Chondrocyte (in vitro differentiated cells): Measurements from ENCODE around the gene GZF1. TPM values are rescaled to one million over a fixed set of nuclear protein-coding genes. Genes with fewer than 3 reads are reported as not detected.

Experiments used
- DNase-seq: peaks from one replicate; pipeline ENCODE4 v3.0.0; 2021; ENCODE audit warnings: mixed read lengths, low spot score
- H3K27ac Mint-ChIP-seq: one replicate; pipeline ENCODE4 v1.8.0; 2021; ENCODE audit warnings: mild to moderate bottlenecking, moderate library complexity, mixed read lengths; ENCODE audit not compliant: unreplicated experiment
- H3K27me3 Mint-ChIP-seq: 2 replicates; pipeline ENCODE4 v1.8.0; 2021; ENCODE audit warnings: low read depth, mixed read lengths
- H3K36me3 Mint-ChIP-seq: 2 replicates; pipeline ENCODE4 v1.8.0; 2021; ENCODE audit warnings: low read depth, mixed read lengths
- H3K4me1 Mint-ChIP-seq: 2 replicates; pipeline ENCODE4 v1.8.0; 2021; ENCODE audit warnings: low read depth, mild to moderate bottlenecking, mixed read lengths
- H3K4me3 Mint-ChIP-seq: one replicate; pipeline ENCODE4 v1.8.0; 2021; ENCODE audit warnings: mild to moderate bottlenecking, moderate library complexity, mixed read lengths; ENCODE audit not compliant: unreplicated experiment
- H3K9me3 Mint-ChIP-seq: 2 replicates; pipeline ENCODE4 v1.8.0; 2021; ENCODE audit warnings: low read depth, mixed read lengths
- total RNA-seq: library from RNA; stranded (reverse); gene quantifications from 3 replicates; pipeline ENCODE4 v1.2.1, GENCODE V29; 2021
- TF ChIP-seq, protein P1 (sequence below): fragments of 200-600 bp; sonication (generic); IDR thresholded peaks from 2 replicates; pipeline ENCODE4 v1.5.0; 2021; ENCODE audit warnings: antibody characterized with exemption, mild to moderate bottlenecking, moderate library complexity

Gene GZF1
- total RNA-seq, 1 donor from 2014 or later: 11.4 TPM

- no peaks in the 10 kb centered on the region for H3K9me3 Mint-ChIP-seq
- no peak for DNase-seq
- H3K27me3 Mint-ChIP-seq: no peaks in the 10 kb centered on the region
- H3K4me1 Mint-ChIP-seq: peaks cover 35% of the 10 kb centered on the region
- no peak overlapping the region for H3K27ac Mint-ChIP-seq
- H3K36me3 Mint-ChIP-seq: peaks cover 2% of the 10 kb centered on the region
- TF ChIP-seq, protein P1, sequence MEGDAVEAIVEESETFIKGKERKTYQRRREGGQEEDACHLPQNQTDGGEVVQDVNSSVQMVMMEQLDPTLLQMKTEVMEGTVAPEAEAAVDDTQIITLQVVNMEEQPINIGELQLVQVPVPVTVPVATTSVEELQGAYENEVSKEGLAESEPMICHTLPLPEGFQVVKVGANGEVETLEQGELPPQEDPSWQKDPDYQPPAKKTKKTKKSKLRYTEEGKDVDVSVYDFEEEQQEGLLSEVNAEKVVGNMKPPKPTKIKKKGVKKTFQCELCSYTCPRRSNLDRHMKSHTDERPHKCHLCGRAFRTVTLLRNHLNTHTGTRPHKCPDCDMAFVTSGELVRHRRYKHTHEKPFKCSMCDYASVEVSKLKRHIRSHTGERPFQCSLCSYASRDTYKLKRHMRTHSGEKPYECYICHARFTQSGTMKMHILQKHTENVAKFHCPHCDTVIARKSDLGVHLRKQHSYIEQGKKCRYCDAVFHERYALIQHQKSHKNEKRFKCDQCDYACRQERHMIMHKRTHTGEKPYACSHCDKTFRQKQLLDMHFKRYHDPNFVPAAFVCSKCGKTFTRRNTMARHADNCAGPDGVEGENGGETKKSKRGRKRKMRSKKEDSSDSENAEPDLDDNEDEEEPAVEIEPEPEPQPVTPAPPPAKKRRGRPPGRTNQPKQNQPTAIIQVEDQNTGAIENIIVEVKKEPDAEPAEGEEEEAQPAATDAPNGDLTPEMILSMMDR: no peak
- H3K4me3 Mint-ChIP-seq: no peak overlapping the region
Observed at GRCh38 chr20:23358923-23359593, 2.9 kb upstream of the GZF1 start.

DNA sequence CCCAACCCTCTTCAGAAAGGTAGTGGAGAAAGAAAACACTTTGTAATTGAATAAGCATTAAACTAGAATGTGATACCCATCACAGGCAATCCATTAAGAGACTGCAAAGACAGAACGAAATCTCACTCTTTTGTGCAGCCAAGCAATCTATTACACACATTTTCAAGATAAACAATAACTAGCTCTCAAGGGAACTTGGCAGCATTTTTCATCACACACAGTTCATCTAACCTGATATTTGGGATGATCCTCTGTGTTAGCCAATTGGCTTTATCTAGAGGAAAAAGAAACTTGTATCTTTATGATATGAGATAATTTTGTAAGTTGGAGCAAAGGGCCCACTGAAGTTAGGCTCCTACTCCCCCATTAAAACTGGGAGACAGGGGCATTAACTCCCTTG is 1.5 kb upstream of the GZF1 start:
- TF ChIP-seq, protein P1: no peak
- no peak for DNase-seq
- peaks cover 47% of the 10 kb centered on the region for H3K4me1 Mint-ChIP-seq
- peaks cover 8% of the 10 kb centered on the region for H3K36me3 Mint-ChIP-seq
- no peaks in the 10 kb centered on the region for H3K9me3 Mint-ChIP-seq
- H3K27ac Mint-ChIP-seq: peak overlapping the region; percentile 98
- no peaks in the 10 kb centered on the region for H3K27me3 Mint-ChIP-seq
- peak overlapping the region; percentile 76 for H3K4me3 Mint-ChIP-seq

GRCh38 chr20:23361119-23361475 is 885 bp upstream of the GZF1 start:
- TF ChIP-seq, protein P1: no peak
- Mint-ChIP-seq H3K27me3 (no peaks in the 10 kb centered on the region), H3K4me1 (peaks cover 50% of the 10 kb centered on the region), H3K4me3 (peak overlapping the region; percentile 76), H3K36me3 (peaks cover 8% of the 10 kb centered on the region), H3K9me3 (no peaks in the 10 kb centered on the region), H3K27ac (peak overlapping the region; percentile 98)
- DNase-seq: no peak

GRCh38 chr20:23362392-23363256 is 642 bp downstream of the GZF1 start:
- Mint-ChIP-seq H3K9me3 (no peaks in the 10 kb centered on the region), H3K36me3 (peaks cover 8% of the 10 kb centered on the region), H3K4me3 (peak overlapping the region; percentile 92), H3K4me1 (peaks cover 55% of the 10 kb centered on the region), H3K27me3 (no peaks in the 10 kb centered on the region), H3K27ac (peak overlapping the region; percentile 99)
- TF ChIP-seq, protein P1: peak; percentile 18
- no peak for DNase-seq

- Mint-ChIP-seq H3K27me3 (no peaks in the 10 kb centered on the region), H3K36me3 (peaks cover 8% of the 10 kb centered on the region), H3K4me3 (peak overlapping the region; percentile 92), H3K27ac (peak overlapping the region; percentile 99), H3K9me3 (no peaks in the 10 kb centered on the region), H3K4me1 (peaks cover 61% of the 10 kb centered on the region)
- no peak for DNase-seq
- TF ChIP-seq, protein P1: no peak
Observed at GRCh38 chr20:23363257-23363649, 1.3 kb downstream of the GZF1 start.
